Peyer's patch (tissue), 4 donors: Measurements from ENCODE around the gene PGD. TPM values are rescaled to one million over a fixed set of nuclear protein-coding genes. Genes with fewer than 3 reads are reported as not detected.
"Not testable (repeated sequence)": the region's sequence is repeated elsewhere in the genome, so short reads cannot be mapped to it uniquely, and the experiment has no call there.

ENCODE experiments used
- DNase-seq, 3 donors: peaks; one replicate each; pipeline ENCODE4 v3.0.0-alpha.2; 2017 to 2019
- H3K27ac ChIP-seq, 4 donors: fragments of 200-600 bp; sonication (generic); one replicate each; pipeline ENCODE4 v1.5.1; 2016 to 2019
- H3K27me3 ChIP-seq, 2 donors: fragments of 200-600 bp; sonication (generic); one replicate each; pipeline ENCODE4 v1.5.1; 2019
- H3K36me3 ChIP-seq, 3 donors: fragments of 200-600 bp; sonication (generic); one replicate each; pipeline ENCODE4 v1.5.1; 2016 to 2019
- H3K4me1 ChIP-seq, 4 donors: fragments of 200-600 bp; sonication (generic); one replicate each; pipeline ENCODE4 v1.5.1; 2016 to 2019
- H3K4me3 ChIP-seq, 4 donors: fragments of 200-600 bp; sonication (generic); 1 replicate in 3 of 4; 2 replicates in 1 of 4; pipeline ENCODE4 v1.5.1; 2016 to 2019; ENCODE audit warnings: mild to moderate bottlenecking in 1 of 4
- H3K9me3 ChIP-seq, 4 donors: fragments of 200-600 bp; sonication (generic); one replicate each; pipeline ENCODE4 v1.5.1; 2016 to 2019; ENCODE audit warnings: mild to moderate bottlenecking in 1 of 4
- CTCF ChIP-seq, 6 experiments: fragments of 450-650 bp in 4 of 6; fragments of 200-600 bp in 2 of 6; sonication (generic) in 1 of 6; IDR thresholded peaks; one replicate each; pipeline ENCODE4 v1.5.1; 2017 to 2019; ENCODE audit warnings: antibody characterized with exemption in 6 of 6, mild to moderate bottlenecking in 3 of 6, moderate library complexity in 1 of 6
- POLR2A ChIP-seq, 2 donors: fragments of 450-650 bp; IDR thresholded peaks; one replicate each; pipeline ENCODE4 v1.5.1; 2017; ENCODE audit warnings: antibody characterized with exemption in 2 of 2, mild to moderate bottlenecking in 2 of 2, moderate library complexity in 2 of 2
- total RNA-seq, 4 donors: library from RNA; depleted of rRNA; stranded (reverse); fragments of >200 nt; gene quantifications; one replicate each; pipeline ENCODE4 v1.1.0, GENCODE V29; 2016

The PGD gene
- total RNA-seq, 4 donors from 2014 or later, result 111 to 186 (median 127) TPM

GRCh38 chr1:10415211-10415930 lies 16.5 kb downstream of the PGD start:
- Histone ChIP-seq H3K36me3 (peaks cover 0 to 100% (median 0%) of the 10 kb centered on the region in 3 donors), H3K4me3 (no peak overlapping the region), H3K27me3 (no peaks in the 10 kb centered on the region), H3K27ac (peak overlapping the region in 2 of 4 donors; percentile 35 to 62), H3K9me3 (no peaks in the 10 kb centered on the region), H3K4me1 (no peaks in the 10 kb centered on the region)
- DNase-seq, result peak in 1 of 3 donors; percentile 48
- TF ChIP-seq POLR2A (IDR thresholded peaks at IDR 0.05), result no peak
- TF ChIP-seq CTCF (IDR thresholded peaks at IDR 0.05), result no peak

- not testable (repeated sequence) for H3K27me3 ChIP-seq, H3K9me3 ChIP-seq, DNase-seq, H3K27ac ChIP-seq, H3K4me3 ChIP-seq, H3K4me1 ChIP-seq
- peaks cover 0 to 100% (median 0%) of the 10 kb centered on the region in 3 donors for H3K36me3 ChIP-seq
Measured at GRCh38 chr1:10415967-10416366, 17.1 kb downstream of the PGD start.

GRCh38 chr1:10418741-10419140 lies 19.9 kb downstream of the PGD start:
- H3K4me3 ChIP-seq, H3K9me3 ChIP-seq, H3K27ac ChIP-seq, H3K4me1 ChIP-seq, H3K27me3 ChIP-seq, DNase-seq: not testable (repeated sequence)
- peaks cover 0 to 77% (median 0%) of the 10 kb centered on the region in 3 donors for H3K36me3 ChIP-seq

GRCh38 chr1:10419351-10419750 lies 20.5 kb downstream of the PGD start:
- H3K9me3 ChIP-seq, result no peaks in the 10 kb centered on the region
- no peak overlapping the region for H3K27ac ChIP-seq
- TF ChIP-seq POLR2A (IDR thresholded peaks at IDR 0.05) (no peak), CTCF (IDR thresholded peaks at IDR 0.05) (no peak)
- no peaks in the 10 kb centered on the region for H3K27me3 ChIP-seq
- no peak for DNase-seq
- no peak overlapping the region for H3K4me3 ChIP-seq
- H3K36me3 ChIP-seq, result peaks cover 0 to 71% (median 0%) of the 10 kb centered on the region in 3 donors
- no peaks in the 10 kb centered on the region for H3K4me1 ChIP-seq

GRCh38 chr1:10421637-10422036 lies 22.8 kb downstream of the PGD start:
- no peak for DNase-seq
- H3K9me3 ChIP-seq, result no peaks in the 10 kb centered on the region
- H3K36me3 ChIP-seq, result peaks cover 0 to 48% (median 0%) of the 10 kb centered on the region in 3 donors
- H3K4me1 ChIP-seq, result no peaks in the 10 kb centered on the region
- TF ChIP-seq CTCF (IDR thresholded peaks at IDR 0.05) (no peak), POLR2A (IDR thresholded peaks at IDR 0.05) (no peak)
- no peak overlapping the region for H3K27ac ChIP-seq
- no peak overlapping the region for H3K4me3 ChIP-seq
- no peaks in the 10 kb centered on the region for H3K27me3 ChIP-seq

- H3K9me3 ChIP-seq, result no peaks in the 10 kb centered on the region
- H3K36me3 ChIP-seq, result peaks cover 0 to 24% (median 0%) of the 10 kb centered on the region in 3 donors
- H3K4me3 ChIP-seq, result no peak overlapping the region
- TF ChIP-seq CTCF (IDR thresholded peaks at IDR 0.05) (no peak), POLR2A (IDR thresholded peaks at IDR 0.05) (no peak)
- no peaks in the 10 kb centered on the region for H3K27me3 ChIP-seq
- no peak overlapping the region for H3K27ac ChIP-seq
- DNase-seq, result peak in 1 of 3 donors; percentile 49
- H3K4me1 ChIP-seq, result peaks cover 0 to 6% (median 0%) of the 10 kb centered on the region in 4 donors
Measured at GRCh38 chr1:10424034-10424433, 25.2 kb downstream of the PGD start.
